ENCODE data around the gene PRMT7. TPM values are rescaled to one million over a fixed set of nuclear protein-coding genes. Genes with fewer than 3 reads are reported as not detected.

Gene PRMT7
- polyA plus RNA-seq, 1 donor (not counting 4 experiments of a cell fraction or from before 2014, with no cell fraction given), result 27.4 TPM

DNA sequence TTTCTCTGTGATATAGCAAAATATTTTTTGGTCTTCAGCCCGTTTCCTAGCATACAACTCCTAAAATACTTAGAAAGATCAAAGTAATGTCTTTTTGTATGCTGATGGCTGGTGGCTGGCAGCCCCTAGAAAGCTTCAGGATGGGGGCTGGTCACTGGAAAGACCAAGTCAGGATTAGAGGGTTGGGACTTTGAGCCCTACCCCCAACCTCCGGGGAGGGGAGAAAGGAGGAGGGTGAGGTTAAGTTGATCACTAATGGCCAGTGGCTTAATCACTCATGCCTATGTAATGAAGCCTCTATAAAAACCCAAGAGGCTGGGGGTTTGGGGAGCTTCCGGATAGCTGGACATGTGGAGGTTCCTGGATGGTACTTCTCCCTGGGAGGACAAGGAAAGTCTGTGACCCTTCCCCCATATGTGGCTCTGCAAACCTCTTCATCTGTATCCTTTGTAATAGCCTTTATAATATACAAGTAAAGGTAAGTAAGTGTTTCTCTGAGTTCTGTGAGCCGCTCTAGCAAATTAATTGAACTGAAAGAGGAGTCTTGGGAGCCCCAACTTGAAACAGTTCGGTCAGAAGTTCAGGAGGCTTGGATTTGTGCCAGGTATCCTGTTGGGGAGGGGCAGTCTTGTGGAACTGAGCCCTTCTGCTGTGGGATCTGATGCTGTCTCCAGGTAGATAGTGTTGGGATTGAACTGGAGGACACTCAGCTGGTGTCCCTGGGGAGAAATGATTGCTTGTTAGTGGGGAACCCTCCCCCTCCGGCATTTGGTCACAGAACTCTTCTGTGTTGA is 43.0 kb upstream of the PRMT7 start:
- no peak for FAIRE-seq
- Histone ChIP-seq H3K4me2 (ENCODE audit: control insufficient read depth, extremely low read depth, insufficient read depth, low read depth, low read length) (no peak overlapping the region), H3K27ac (ENCODE audit: control insufficient read depth, insufficient read depth, low read length) (no peak overlapping the region)

DNA sequence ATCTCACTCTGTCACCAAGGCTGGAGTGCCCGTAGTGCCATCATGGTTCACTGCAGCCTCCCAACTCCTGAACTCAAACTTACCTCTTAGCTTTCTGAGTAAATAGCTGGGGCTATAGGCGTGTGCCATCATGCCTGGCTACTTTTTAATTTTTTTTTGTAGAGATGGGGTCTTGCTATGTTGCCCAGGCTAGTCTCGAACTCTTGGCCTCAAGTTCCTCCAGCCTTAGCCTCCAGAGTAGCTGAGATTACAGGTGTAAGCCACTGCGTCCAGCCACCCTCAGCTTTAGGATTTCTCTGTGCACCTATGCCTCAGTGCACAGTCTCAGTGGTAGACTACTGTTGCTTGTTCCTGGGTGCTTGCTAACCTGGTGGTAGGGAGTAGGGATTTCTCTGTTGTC is 41.0 kb upstream of the PRMT7 start:
- H3K36me3 ChIP-seq (ENCODE audit: control insufficient read depth in 2 of 2, extremely low read depth in 1 of 2, insufficient read depth in 2 of 2, low read length in 2 of 2), result peaks cover 11 to 25% of the 10 kb centered on the region in 2 experiments
- dilution Hi-C loops (cut with MboI; ENCODE audit: extremely low pct_ligation_motif_present, low sequenced_read_pairs), result no loop called here
- FAIRE-seq (no peak), DNase-seq (ENCODE audit: low read depth, low spot score) (no peak)
- H3K27ac ChIP-seq (ENCODE audit: control insufficient read depth, insufficient read depth, low read length), result no peak overlapping the region
- H3K79me2 ChIP-seq (ENCODE audit: control insufficient read depth, insufficient read depth, low read length), result peaks cover 63% of the 10 kb centered on the region
- no peaks in the 10 kb centered on the region for H3K27me3 ChIP-seq (ENCODE audit: control insufficient read depth, extremely low read depth, insufficient read depth, low read length)
- TF ChIP-seq, protein P1, sequence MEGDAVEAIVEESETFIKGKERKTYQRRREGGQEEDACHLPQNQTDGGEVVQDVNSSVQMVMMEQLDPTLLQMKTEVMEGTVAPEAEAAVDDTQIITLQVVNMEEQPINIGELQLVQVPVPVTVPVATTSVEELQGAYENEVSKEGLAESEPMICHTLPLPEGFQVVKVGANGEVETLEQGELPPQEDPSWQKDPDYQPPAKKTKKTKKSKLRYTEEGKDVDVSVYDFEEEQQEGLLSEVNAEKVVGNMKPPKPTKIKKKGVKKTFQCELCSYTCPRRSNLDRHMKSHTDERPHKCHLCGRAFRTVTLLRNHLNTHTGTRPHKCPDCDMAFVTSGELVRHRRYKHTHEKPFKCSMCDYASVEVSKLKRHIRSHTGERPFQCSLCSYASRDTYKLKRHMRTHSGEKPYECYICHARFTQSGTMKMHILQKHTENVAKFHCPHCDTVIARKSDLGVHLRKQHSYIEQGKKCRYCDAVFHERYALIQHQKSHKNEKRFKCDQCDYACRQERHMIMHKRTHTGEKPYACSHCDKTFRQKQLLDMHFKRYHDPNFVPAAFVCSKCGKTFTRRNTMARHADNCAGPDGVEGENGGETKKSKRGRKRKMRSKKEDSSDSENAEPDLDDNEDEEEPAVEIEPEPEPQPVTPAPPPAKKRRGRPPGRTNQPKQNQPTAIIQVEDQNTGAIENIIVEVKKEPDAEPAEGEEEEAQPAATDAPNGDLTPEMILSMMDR (optimal IDR thresholded peaks at IDR 0.05 in 1 of 3, IDR thresholded peaks at IDR 0.05 in 1 of 3, conservative IDR thresholded peaks at IDR 0.05 in 1 of 3; ENCODE audit: extremely low read depth in 1 of 3, insufficient read depth in 2 of 3, low read length in 3 of 3), result no peak
- no peak for TF ChIP-seq EZH2 (IDR thresholded peaks at IDR 0.05; ENCODE audit: low read length)
- H3K9me3 ChIP-seq (ENCODE audit: control insufficient read depth, low read depth, low read length), result no peaks in the 10 kb centered on the region
- H3K4me3 ChIP-seq (ENCODE audit: control insufficient read depth in 2 of 3, extremely low read depth in 1 of 3, insufficient read depth in 2 of 3, low read depth in 1 of 3, low read length in 3 of 3), result no peak overlapping the region
- no peak overlapping the region for H3K4me2 ChIP-seq (ENCODE audit: control insufficient read depth, extremely low read depth, insufficient read depth, low read depth, low read length)
- H3K9me1 ChIP-seq (ENCODE audit: control insufficient read depth, extremely low read depth, insufficient read depth, low read length), result peaks cover 14% of the 10 kb centered on the region
- peaks cover 17% of the 10 kb centered on the region for H4K20me1 ChIP-seq (ENCODE audit: control insufficient read depth, extremely low read depth, insufficient read depth, low read length)
- H2AFZ ChIP-seq (ENCODE audit: control insufficient read depth, low read length), result no peak overlapping the region
- H3K4me1 ChIP-seq (ENCODE audit: control insufficient read depth, extremely low read depth, insufficient read depth, low read length), result peaks cover 43% of the 10 kb centered on the region
- H3K9ac ChIP-seq (ENCODE audit: control insufficient read depth, extremely low read depth, insufficient read depth, low read length), result no peak overlapping the region

More for the DNA sequence above, 43.0 kb upstream of the PRMT7 start:
- Histone ChIP-seq H3K9ac (ENCODE audit: control insufficient read depth, extremely low read depth, insufficient read depth, low read length) (no peak overlapping the region), H2AFZ (ENCODE audit: control insufficient read depth, low read length) (no peak overlapping the region), H3K4me3 (ENCODE audit: control insufficient read depth in 2 of 3, extremely low read depth in 1 of 3, insufficient read depth in 2 of 3, low read depth in 1 of 3, low read length in 3 of 3) (no peak overlapping the region), H4K20me1 (ENCODE audit: control insufficient read depth, extremely low read depth, insufficient read depth, low read length) (peaks cover 2% of the 10 kb centered on the region), H3K9me1 (ENCODE audit: control insufficient read depth, extremely low read depth, insufficient read depth, low read length) (peaks cover 8% of the 10 kb centered on the region), H3K4me1 (ENCODE audit: control insufficient read depth, extremely low read depth, insufficient read depth, low read length) (peaks cover 32% of the 10 kb centered on the region), H3K27me3 (ENCODE audit: control insufficient read depth, extremely low read depth, insufficient read depth, low read length) (no peaks in the 10 kb centered on the region), H3K36me3 (ENCODE audit: control insufficient read depth in 2 of 2, extremely low read depth in 1 of 2, insufficient read depth in 2 of 2, low read length in 2 of 2) (peaks cover 4 to 12% of the 10 kb centered on the region in 2 experiments), H3K9me3 (ENCODE audit: control insufficient read depth, low read depth, low read length) (no peaks in the 10 kb centered on the region), H3K79me2 (ENCODE audit: control insufficient read depth, insufficient read depth, low read length) (peaks cover 62% of the 10 kb centered on the region)
- dilution Hi-C loops (cut with MboI; ENCODE audit: extremely low pct_ligation_motif_present, low sequenced_read_pairs), result no loop called here
- TF ChIP-seq EZH2 (IDR thresholded peaks at IDR 0.05; ENCODE audit: low read length), result no peak
- TF ChIP-seq, protein P1 (optimal IDR thresholded peaks at IDR 0.05 in 1 of 3, IDR thresholded peaks at IDR 0.05 in 1 of 3, conservative IDR thresholded peaks at IDR 0.05 in 1 of 3; ENCODE audit: extremely low read depth in 1 of 3, insufficient read depth in 2 of 3, low read length in 3 of 3), result no peak
- no peak for DNase-seq (ENCODE audit: low read depth, low spot score)

All from keratinocyte (primary cell).